Endothelial cell (in vitro differentiated cells): Measurements from ENCODE around the gene LPP. TPM values are rescaled to one million over a fixed set of nuclear protein-coding genes. Genes with fewer than 3 reads are reported as not detected.
"Not testable (repeated sequence)": the region's sequence is repeated elsewhere in the genome, so short reads cannot be mapped to it uniquely, and the experiment has no call there.

Source experiments
- DNase-seq: peaks from one replicate; pipeline ENCODE4 v3.0.0; 2021; ENCODE audit warnings: low spot score
- H3K27ac Mint-ChIP-seq: one replicate; pipeline ENCODE4 v1.8.0; 2021; ENCODE audit warnings: mixed read lengths, inconsistent platforms; ENCODE audit not compliant: unreplicated experiment
- H3K27me3 Mint-ChIP-seq: one replicate; pipeline ENCODE4 v1.8.0; 2021; ENCODE audit warnings: mild to moderate bottlenecking, moderate library complexity, mixed read lengths, inconsistent platforms; ENCODE audit not compliant: unreplicated experiment
- H3K36me3 Mint-ChIP-seq: one replicate; pipeline ENCODE4 v1.8.0; 2021; ENCODE audit warnings: mild to moderate bottlenecking, low read depth, mixed read lengths, inconsistent platforms; ENCODE audit not compliant: unreplicated experiment
- H3K4me1 Mint-ChIP-seq: one replicate; pipeline ENCODE4 v1.8.0; 2021; ENCODE audit warnings: mild to moderate bottlenecking, mixed read lengths, inconsistent platforms; ENCODE audit not compliant: unreplicated experiment
- H3K4me3 Mint-ChIP-seq: one replicate; pipeline ENCODE4 v1.8.0; 2021; ENCODE audit warnings: mild to moderate bottlenecking, mixed read lengths, inconsistent platforms; ENCODE audit not compliant: unreplicated experiment
- H3K9me3 Mint-ChIP-seq: one replicate; pipeline ENCODE4 v1.8.0; 2021; ENCODE audit warnings: mixed read lengths, inconsistent platforms; ENCODE audit not compliant: unreplicated experiment
- CTCF ChIP-seq: fragments of 200-600 bp; sonication (generic); IDR thresholded peaks from one replicate; pipeline ENCODE4 v1.5.0; 2021; ENCODE audit warnings: antibody characterized with exemption; ENCODE audit not compliant: unreplicated experiment
- total RNA-seq: library from RNA; stranded (reverse); fragmentation: NEBNext Ultra II Directional; extraction: Animal tissue kit (Norgen Biotek cat#: 25700); gene quantifications from one replicate; pipeline ENCODE4 v1.2.1, GENCODE V29; 2021; ENCODE audit not compliant: unreplicated experiment

LPP gene
- total RNA-seq, 1 donor from 2014 or later = 181 TPM

GRCh38 chr3:188421151-188421821, 267.3 kb downstream of the LPP start:
- Mint-ChIP-seq H3K36me3 (peaks cover 7% of the 10 kb centered on the region), H3K4me1 (peaks cover 18% of the 10 kb centered on the region), H3K4me3 (no peak overlapping the region), H3K27ac (no peak overlapping the region), H3K9me3 (no peaks in the 10 kb centered on the region), H3K27me3 (peaks cover 3% of the 10 kb centered on the region)
- DNase-seq = no peak
- TF ChIP-seq CTCF = no peak

- no peak overlapping the region for H3K4me3 Mint-ChIP-seq
- peaks cover 18% of the 10 kb centered on the region for H3K4me1 Mint-ChIP-seq
- peaks cover 3% of the 10 kb centered on the region for H3K27me3 Mint-ChIP-seq
- no peak for DNase-seq
- H3K36me3 Mint-ChIP-seq = peaks cover 8% of the 10 kb centered on the region
- H3K9me3 Mint-ChIP-seq = no peaks in the 10 kb centered on the region
- no peak for TF ChIP-seq CTCF
- H3K27ac Mint-ChIP-seq = no peak overlapping the region
Observed at GRCh38 chr3:188421836-188422540, 268.0 kb downstream of the LPP start.

- DNase-seq, H3K27me3 Mint-ChIP-seq, H3K4me3 Mint-ChIP-seq, H3K27ac Mint-ChIP-seq, H3K9me3 Mint-ChIP-seq: not testable (repeated sequence)
- H3K36me3 Mint-ChIP-seq = peaks cover 16% of the 10 kb centered on the region
- H3K4me1 Mint-ChIP-seq = peaks cover 23% of the 10 kb centered on the region
Observed at GRCh38 chr3:188427981-188428380, 274.0 kb downstream of the LPP start.

- DNase-seq = no peak
- Mint-ChIP-seq H3K27me3 (peaks cover 2% of the 10 kb centered on the region), H3K27ac (no peak overlapping the region), H3K36me3 (peaks cover 9% of the 10 kb centered on the region), H3K4me3 (no peak overlapping the region), H3K9me3 (no peaks in the 10 kb centered on the region), H3K4me1 (peaks cover 46% of the 10 kb centered on the region)
- no peak for TF ChIP-seq CTCF
Observed at GRCh38 chr3:188431040-188431439, 277.1 kb downstream of the LPP start.

GRCh38 chr3:188431553-188431952, 277.6 kb downstream of the LPP start:
- no peak for TF ChIP-seq CTCF
- Mint-ChIP-seq H3K27me3 (peaks cover 2% of the 10 kb centered on the region), H3K27ac (no peak overlapping the region), H3K4me3 (no peak overlapping the region), H3K9me3 (no peaks in the 10 kb centered on the region), H3K36me3 (peaks cover 9% of the 10 kb centered on the region), H3K4me1 (peaks cover 51% of the 10 kb centered on the region)
- no peak for DNase-seq
